ENCODE data around the gene PCDH9. TPM values are rescaled to one million over a fixed set of nuclear protein-coding genes. Genes with fewer than 3 reads are reported as not detected.

Gene PCDH9
- total RNA-seq, 2 donors from 2014 or later: 0.44 to 1.0 TPM

DNA sequence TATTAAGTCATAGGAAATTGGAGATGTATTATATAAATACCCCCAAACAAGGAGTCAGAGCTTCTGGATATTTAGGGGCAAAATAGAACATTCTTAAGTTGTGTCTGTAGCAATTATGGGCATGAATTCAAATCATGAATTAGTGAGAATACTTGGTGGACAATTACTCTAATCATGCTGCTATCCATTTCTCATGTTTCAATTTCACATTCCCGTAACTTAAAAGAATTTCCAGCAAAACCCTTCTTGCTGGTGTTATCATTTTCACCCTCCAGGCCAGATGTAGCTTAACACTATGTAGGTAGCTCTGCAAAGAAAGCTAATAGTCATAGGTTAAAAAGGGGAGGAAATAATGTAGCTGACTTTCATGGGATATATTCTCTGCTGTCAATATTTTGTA is 136.1 kb downstream of the PCDH9 start:
- intact Hi-C loops (cut with DNase I): no loop called here
- DNase-seq: no peak
- Histone ChIP-seq H3K4me3 (no peak overlapping the region), H3K36me3 (no peaks in the 10 kb centered on the region), H3K9me3 (no peaks in the 10 kb centered on the region), H3K4me1 (no peaks in the 10 kb centered on the region), H3K9ac (ENCODE audit: low read depth in 2 of 2, low read length in 2 of 2) (no peak overlapping the region), H3K27ac (no peak overlapping the region), H3K27me3 (no peaks in the 10 kb centered on the region)
- TF ChIP-seq, protein P1, sequence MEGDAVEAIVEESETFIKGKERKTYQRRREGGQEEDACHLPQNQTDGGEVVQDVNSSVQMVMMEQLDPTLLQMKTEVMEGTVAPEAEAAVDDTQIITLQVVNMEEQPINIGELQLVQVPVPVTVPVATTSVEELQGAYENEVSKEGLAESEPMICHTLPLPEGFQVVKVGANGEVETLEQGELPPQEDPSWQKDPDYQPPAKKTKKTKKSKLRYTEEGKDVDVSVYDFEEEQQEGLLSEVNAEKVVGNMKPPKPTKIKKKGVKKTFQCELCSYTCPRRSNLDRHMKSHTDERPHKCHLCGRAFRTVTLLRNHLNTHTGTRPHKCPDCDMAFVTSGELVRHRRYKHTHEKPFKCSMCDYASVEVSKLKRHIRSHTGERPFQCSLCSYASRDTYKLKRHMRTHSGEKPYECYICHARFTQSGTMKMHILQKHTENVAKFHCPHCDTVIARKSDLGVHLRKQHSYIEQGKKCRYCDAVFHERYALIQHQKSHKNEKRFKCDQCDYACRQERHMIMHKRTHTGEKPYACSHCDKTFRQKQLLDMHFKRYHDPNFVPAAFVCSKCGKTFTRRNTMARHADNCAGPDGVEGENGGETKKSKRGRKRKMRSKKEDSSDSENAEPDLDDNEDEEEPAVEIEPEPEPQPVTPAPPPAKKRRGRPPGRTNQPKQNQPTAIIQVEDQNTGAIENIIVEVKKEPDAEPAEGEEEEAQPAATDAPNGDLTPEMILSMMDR (IDR thresholded peaks at IDR 0.05): no peak

DNA sequence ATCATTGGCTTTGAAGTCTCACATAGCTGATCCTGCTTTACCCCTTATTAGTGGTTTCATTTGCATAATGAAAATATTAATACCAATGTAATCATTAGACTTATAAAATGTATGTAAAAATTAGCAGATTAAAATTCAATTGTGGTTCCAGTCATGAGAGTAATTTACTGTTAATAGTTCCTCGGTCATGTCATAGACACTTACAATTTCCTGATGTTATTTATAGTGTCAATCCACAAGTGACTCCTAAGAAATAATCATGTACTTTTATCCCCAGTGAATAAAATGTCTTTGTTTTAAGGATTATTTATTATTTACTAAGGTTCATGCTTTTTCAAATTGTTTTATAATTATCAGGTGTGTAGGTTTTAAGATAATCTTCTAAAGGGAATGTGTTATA is 138.5 kb downstream of the PCDH9 start:
- H3K27me3 ChIP-seq: no peaks in the 10 kb centered on the region
- H3K36me3 ChIP-seq: no peaks in the 10 kb centered on the region
- H3K27ac ChIP-seq: no peak overlapping the region
- no peaks in the 10 kb centered on the region for H3K4me1 ChIP-seq
- no peaks in the 10 kb centered on the region for H3K9me3 ChIP-seq
- intact Hi-C loops (cut with DNase I): no loop called here
- no peak overlapping the region for H3K9ac ChIP-seq (ENCODE audit: low read depth in 2 of 2, low read length in 2 of 2)
- TF ChIP-seq, protein P1 (IDR thresholded peaks at IDR 0.05): no peak
- DNase-seq: no peak
- H3K4me3 ChIP-seq: no peak overlapping the region

DNA sequence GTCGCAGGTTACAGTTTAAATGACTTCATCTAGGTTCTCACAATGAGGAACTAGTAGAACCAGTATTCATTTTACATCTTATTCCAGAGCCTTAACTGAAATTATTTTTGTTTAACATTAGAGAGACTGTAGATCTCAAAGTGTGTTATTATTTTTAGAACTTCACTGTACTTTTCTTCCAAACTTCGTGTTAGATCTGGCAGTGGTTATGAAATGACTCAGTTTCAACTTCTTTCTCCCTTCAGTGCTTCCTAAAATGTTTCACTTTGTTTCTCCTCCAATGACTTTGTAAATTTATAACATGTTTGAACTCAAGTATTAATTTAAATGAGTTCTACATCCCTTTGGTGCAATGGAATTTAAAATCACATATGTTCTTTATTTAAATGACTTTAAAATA is 139.3 kb downstream of the PCDH9 start:
- Histone ChIP-seq H3K27ac (no peak overlapping the region), H3K4me3 (no peak overlapping the region), H3K4me1 (no peaks in the 10 kb centered on the region), H3K36me3 (no peaks in the 10 kb centered on the region), H3K9ac (ENCODE audit: low read depth in 2 of 2, low read length in 2 of 2) (no peak overlapping the region), H3K9me3 (no peaks in the 10 kb centered on the region), H3K27me3 (no peaks in the 10 kb centered on the region)
- TF ChIP-seq, protein P1 (IDR thresholded peaks at IDR 0.05): no peak
- intact Hi-C loops (cut with DNase I): no loop called here
- no peak for DNase-seq

DNA sequence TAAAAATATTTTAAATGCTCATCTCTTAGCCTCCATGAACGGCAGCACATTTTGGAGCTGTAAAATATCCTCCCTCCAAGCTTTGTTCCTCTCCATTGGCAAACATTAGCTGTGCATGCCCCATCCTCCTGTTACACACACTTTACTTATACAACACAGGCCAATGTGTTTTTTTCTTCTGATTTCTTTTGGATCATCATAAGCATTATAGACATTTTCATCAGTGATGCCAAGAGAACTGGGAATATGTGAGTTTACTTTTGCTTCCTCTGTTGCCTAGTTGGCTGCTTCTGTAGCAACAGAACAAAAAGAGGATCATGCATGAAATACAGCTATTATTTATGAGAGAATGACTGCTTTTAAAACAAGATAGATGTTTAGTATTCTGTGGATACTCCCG is 142.6 kb downstream of the PCDH9 start:
- intact Hi-C loops (cut with DNase I): no loop called here
- no peak for DNase-seq
- H3K9ac ChIP-seq (ENCODE audit: low read depth in 2 of 2, low read length in 2 of 2): no peak overlapping the region
- H3K36me3 ChIP-seq: no peaks in the 10 kb centered on the region
- no peaks in the 10 kb centered on the region for H3K4me1 ChIP-seq
- TF ChIP-seq, protein P1 (IDR thresholded peaks at IDR 0.05): no peak
- no peak overlapping the region for H3K4me3 ChIP-seq
- H3K27me3 ChIP-seq: no peaks in the 10 kb centered on the region
- H3K27ac ChIP-seq: no peak overlapping the region
- H3K9me3 ChIP-seq: no peaks in the 10 kb centered on the region

DNA sequence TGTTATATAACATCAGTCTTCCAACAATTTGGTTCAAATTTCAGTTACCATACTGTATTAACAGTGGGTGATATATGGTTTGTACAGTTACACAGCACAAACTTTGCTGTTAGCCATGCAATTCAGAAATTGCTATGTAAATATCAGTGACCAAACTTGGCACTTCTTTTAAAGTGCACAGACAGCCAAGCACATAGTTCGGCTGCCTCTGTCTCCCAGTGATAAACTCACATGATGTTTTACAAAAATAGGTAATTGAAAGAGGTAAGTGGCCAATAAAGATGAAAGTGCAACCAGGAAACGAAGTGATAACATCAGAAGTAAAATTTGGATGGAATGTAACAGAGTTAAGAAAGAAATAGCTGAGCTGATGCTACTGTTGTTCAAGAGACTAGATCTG is 143.9 kb downstream of the PCDH9 start:
- DNase-seq: no peak
- no peak overlapping the region for H3K4me3 ChIP-seq
- no peaks in the 10 kb centered on the region for H3K36me3 ChIP-seq
- no peaks in the 10 kb centered on the region for H3K4me1 ChIP-seq
- intact Hi-C loops (cut with DNase I): no loop called here
- TF ChIP-seq, protein P1 (IDR thresholded peaks at IDR 0.05): no peak
- H3K9ac ChIP-seq (ENCODE audit: low read depth in 2 of 2, low read length in 2 of 2): no peak overlapping the region
- no peaks in the 10 kb centered on the region for H3K27me3 ChIP-seq
- H3K9me3 ChIP-seq: no peaks in the 10 kb centered on the region
- no peak overlapping the region for H3K27ac ChIP-seq

DNA sequence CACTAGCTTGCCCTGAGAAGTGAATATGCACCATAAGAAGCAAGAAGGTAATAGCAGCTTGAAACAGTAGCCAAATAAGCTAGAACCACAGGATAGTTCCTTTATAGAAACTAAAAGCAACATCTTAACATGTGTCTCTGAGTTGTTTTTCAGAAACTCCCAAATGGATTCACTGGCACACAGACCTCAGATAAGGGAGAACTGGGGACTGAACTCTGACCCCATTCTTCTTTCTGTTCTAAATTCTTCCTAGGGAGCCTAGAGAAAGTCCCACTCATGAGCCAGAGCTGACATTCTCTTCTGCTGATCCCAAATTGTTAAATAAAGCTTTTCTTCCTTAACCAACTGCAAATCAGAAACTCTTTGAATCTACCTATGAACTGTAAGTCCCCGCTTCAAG is 146.1 kb downstream of the PCDH9 start:
- intact Hi-C loops (cut with DNase I): no loop called here
- no peaks in the 10 kb centered on the region for H3K4me1 ChIP-seq
- DNase-seq: no peak
- TF ChIP-seq, protein P1 (IDR thresholded peaks at IDR 0.05): no peak
- H3K36me3 ChIP-seq: no peaks in the 10 kb centered on the region
- H3K9me3 ChIP-seq: no peaks in the 10 kb centered on the region
- H3K27me3 ChIP-seq: no peaks in the 10 kb centered on the region
- no peak overlapping the region for H3K9ac ChIP-seq (ENCODE audit: low read depth in 2 of 2, low read length in 2 of 2)
- no peak overlapping the region for H3K27ac ChIP-seq
- H3K4me3 ChIP-seq: no peak overlapping the region
